Measurements from ENCODE around the gene POLD2.

POLD2 gene

DNA sequence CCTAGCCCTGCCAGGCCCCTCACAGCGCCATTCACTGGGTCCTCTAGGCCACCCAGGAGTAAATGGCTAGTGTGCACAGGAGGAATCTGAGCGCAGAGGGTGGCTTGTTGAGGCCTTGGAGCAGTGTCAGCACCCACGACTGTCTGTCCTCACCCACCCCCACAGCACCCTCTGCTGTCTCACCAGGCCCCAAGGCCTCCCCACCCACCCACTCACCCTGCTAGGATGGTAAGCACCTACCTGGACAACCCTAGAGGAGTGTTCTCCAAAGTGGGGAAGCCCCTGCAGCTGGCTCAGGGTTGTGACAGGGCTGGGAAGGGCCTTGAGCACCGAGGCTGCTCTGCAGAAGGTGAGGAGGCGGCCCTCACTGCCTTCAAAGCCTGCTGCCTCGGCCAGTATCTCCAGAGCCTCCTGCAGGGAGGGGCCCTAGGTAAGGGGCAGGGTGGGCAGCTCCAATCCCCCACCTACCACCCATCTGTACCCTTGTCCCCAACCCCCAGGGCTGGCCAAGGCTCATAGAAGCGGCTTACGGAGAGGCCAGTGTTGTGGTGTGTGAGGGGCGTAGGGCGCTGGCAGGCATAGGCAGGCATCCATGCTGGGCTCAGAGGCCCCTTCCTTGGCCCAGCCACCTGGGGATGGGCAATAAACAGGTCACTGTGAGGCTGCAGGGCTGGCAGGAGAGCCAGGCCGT lies 43.9 kb downstream of the POLD2 start:
- Histone ChIP-seq H3K4me3 (ENCODE audit: low read length) (no peak overlapping the region), H3K9me2 (replicated peaks; ENCODE audit: control insufficient read depth, low read length) (no peaks in the 10 kb centered on the region), H3K27ac (ENCODE audit: low read depth, low read length) (no peak overlapping the region), H3F3A (ENCODE audit: control insufficient read depth, insufficient read depth) (peaks cover 3% of the 10 kb centered on the region; the same call in 1 of the 2 replicates), H3K4me2 (ENCODE audit: low read length) (peak overlapping the region; percentile 97; the same call in 1 of the 2 replicates), H3K9me3 (ENCODE audit: control insufficient read depth, insufficient read depth, low read length) (no peaks in the 10 kb centered on the region), H4K20me1 (ENCODE audit: control insufficient read depth, insufficient read depth, low read depth, low read length) (no peaks in the 10 kb centered on the region), H3K4me1 (ENCODE audit: control insufficient read depth, low read length) (peaks cover 37% of the 10 kb centered on the region), H3K27me3 (ENCODE audit: control insufficient read depth, low read length) (no peaks in the 10 kb centered on the region), H3K36me3 (ENCODE audit: control insufficient read depth, low read length) (peaks cover 73% of the 10 kb centered on the region), H3K79me2 (ENCODE audit: control insufficient read depth, low read length) (peaks cover 26% of the 10 kb centered on the region)
- TF ChIP-seq, protein P1, sequence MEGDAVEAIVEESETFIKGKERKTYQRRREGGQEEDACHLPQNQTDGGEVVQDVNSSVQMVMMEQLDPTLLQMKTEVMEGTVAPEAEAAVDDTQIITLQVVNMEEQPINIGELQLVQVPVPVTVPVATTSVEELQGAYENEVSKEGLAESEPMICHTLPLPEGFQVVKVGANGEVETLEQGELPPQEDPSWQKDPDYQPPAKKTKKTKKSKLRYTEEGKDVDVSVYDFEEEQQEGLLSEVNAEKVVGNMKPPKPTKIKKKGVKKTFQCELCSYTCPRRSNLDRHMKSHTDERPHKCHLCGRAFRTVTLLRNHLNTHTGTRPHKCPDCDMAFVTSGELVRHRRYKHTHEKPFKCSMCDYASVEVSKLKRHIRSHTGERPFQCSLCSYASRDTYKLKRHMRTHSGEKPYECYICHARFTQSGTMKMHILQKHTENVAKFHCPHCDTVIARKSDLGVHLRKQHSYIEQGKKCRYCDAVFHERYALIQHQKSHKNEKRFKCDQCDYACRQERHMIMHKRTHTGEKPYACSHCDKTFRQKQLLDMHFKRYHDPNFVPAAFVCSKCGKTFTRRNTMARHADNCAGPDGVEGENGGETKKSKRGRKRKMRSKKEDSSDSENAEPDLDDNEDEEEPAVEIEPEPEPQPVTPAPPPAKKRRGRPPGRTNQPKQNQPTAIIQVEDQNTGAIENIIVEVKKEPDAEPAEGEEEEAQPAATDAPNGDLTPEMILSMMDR (IDR thresholded peaks at IDR 0.05; ENCODE audit: low read depth, low read length, poor library complexity, severe bottlenecking): no peak
- TF ChIP-seq EZH2phosphoT487 (IDR thresholded peaks at IDR 0.05; ENCODE audit: borderline replicate concordance, low read length): no peak

- no peaks in the 10 kb centered on the region for H3K9me3 ChIP-seq (ENCODE audit: control insufficient read depth, insufficient read depth, low read length)
- H3K4me2 ChIP-seq (ENCODE audit: low read length): peak overlapping the region; percentile 97; the same call in 1 of the 2 replicates
- H3K9me2 ChIP-seq (replicated peaks; ENCODE audit: control insufficient read depth, low read length): no peaks in the 10 kb centered on the region
- no peaks in the 10 kb centered on the region for H3K27me3 ChIP-seq (ENCODE audit: control insufficient read depth, low read length)
- H3K36me3 ChIP-seq (ENCODE audit: control insufficient read depth, low read length): peaks cover 83% of the 10 kb centered on the region
- H3K4me1 ChIP-seq (ENCODE audit: control insufficient read depth, low read length): peaks cover 42% of the 10 kb centered on the region
- H3K79me2 ChIP-seq (ENCODE audit: control insufficient read depth, low read length): peaks cover 26% of the 10 kb centered on the region
- TF ChIP-seq EZH2phosphoT487 (IDR thresholded peaks at IDR 0.05; ENCODE audit: borderline replicate concordance, low read length): no peak
- TF ChIP-seq, protein P1 (IDR thresholded peaks at IDR 0.05; ENCODE audit: low read depth, low read length, poor library complexity, severe bottlenecking): no peak
- H4K20me1 ChIP-seq (ENCODE audit: control insufficient read depth, insufficient read depth, low read depth, low read length): no peaks in the 10 kb centered on the region
- H3F3A ChIP-seq (ENCODE audit: control insufficient read depth, insufficient read depth): 0 out of 2 replicates have a peak, but pooled peaks cover 3% of the 10 kb centered on the region
- no peak overlapping the region for H3K27ac ChIP-seq (ENCODE audit: low read depth, low read length)
- no peak overlapping the region for H3K4me3 ChIP-seq (ENCODE audit: low read length)
Measured at GRCh38 chr7:44078521-44078920, 44.8 kb downstream of the POLD2 start.

DNA sequence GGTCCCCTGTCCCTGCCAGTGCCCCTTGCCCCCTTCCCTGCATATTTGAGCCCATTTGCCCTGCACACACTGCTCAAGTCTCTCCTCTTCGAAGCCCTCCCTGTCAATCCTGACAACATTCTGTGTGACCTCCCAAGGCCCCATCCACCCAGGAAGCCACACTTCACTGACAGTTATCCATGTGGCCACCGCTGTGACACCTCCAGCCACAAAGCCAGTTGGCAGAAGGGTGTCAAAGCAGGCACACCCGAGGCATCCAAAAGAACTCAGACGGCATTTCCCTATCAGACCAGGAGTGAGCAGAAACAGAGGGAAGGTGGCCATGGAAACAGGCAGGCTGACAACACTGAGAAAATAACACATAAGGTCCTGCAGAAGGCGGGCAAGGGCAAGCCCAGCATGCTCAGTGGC lies 45.7 kb downstream of the POLD2 start:
- H3K27me3 ChIP-seq (ENCODE audit: control insufficient read depth, low read length): no peaks in the 10 kb centered on the region
- peaks cover 26% of the 10 kb centered on the region for H3K79me2 ChIP-seq (ENCODE audit: control insufficient read depth, low read length)
- H3F3A ChIP-seq (ENCODE audit: control insufficient read depth, insufficient read depth): 0 out of 2 replicates have a peak, but pooled peaks cover 3% of the 10 kb centered on the region
- peaks cover 37% of the 10 kb centered on the region for H3K4me1 ChIP-seq (ENCODE audit: control insufficient read depth, low read length)
- no peak overlapping the region for H3K4me2 ChIP-seq (ENCODE audit: low read length)
- H4K20me1 ChIP-seq (ENCODE audit: control insufficient read depth, insufficient read depth, low read depth, low read length): no peaks in the 10 kb centered on the region
- H3K9me2 ChIP-seq (replicated peaks; ENCODE audit: control insufficient read depth, low read length): no peaks in the 10 kb centered on the region
- H3K4me3 ChIP-seq (ENCODE audit: low read length): no peak overlapping the region
- H3K36me3 ChIP-seq (ENCODE audit: control insufficient read depth, low read length): peaks cover 91% of the 10 kb centered on the region
- H3K9me3 ChIP-seq (ENCODE audit: control insufficient read depth, insufficient read depth, low read length): no peaks in the 10 kb centered on the region
- no peak overlapping the region for H3K27ac ChIP-seq (ENCODE audit: low read depth, low read length)
- TF ChIP-seq, protein P1 (IDR thresholded peaks at IDR 0.05; ENCODE audit: low read depth, low read length, poor library complexity, severe bottlenecking): no peak
- TF ChIP-seq EZH2phosphoT487 (IDR thresholded peaks at IDR 0.05; ENCODE audit: borderline replicate concordance, low read length): no peak

Measured in DOHH2 (cell line).